Germinal center (tissue), 1 donor: ENCODE measurements around the gene FADS1.

ENCODE experiments used
- DNase-seq: peaks from one replicate; pipeline ENCODE4 v3.0.0; 2012; ENCODE audit warnings: mixed read lengths, low spot score

Gene FADS1

GRCh38 chr11:61826930-61827570 lies 10.2 kb upstream of the FADS1 start:
- no peak for DNase-seq

GRCh38 chr11:61820174-61820573 lies 3.4 kb upstream of the FADS1 start:
- no peak for DNase-seq

DNA sequence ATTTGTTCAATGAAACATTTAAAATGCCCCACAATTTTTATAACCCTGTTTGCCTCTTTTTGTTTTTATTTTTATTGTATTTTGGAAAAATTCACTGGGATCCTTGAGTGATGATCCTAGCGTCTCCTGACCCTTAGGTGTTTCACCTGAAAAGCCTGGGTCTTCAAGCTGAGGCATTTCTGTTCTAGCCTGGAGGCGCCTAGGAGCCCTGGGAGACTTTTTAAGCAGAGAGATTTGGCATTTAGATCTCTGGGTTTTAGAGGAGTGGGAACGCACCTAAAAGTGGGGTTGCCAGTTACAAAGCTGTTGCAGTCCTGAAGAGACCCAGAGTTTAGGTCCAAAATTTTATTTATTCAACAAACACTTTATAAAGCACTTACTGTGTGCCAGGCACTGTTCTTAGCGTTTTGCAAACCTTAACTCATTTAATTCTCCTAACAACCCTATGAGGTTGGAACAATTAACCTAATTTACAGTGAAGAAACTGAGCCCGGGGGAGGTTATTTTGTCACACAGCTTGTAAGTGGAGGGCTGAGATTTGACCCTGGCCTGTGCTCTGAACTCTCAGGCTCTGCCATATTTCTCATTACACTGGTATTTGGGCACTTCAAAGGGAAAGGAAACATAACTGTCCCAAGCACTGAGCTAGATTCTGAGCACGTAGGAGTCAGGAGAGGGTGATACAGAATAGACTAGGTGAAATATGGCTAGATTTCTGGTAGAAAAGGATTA lies 834 bp upstream of the FADS1 start:
- DNase-seq, result no peak

DNA sequence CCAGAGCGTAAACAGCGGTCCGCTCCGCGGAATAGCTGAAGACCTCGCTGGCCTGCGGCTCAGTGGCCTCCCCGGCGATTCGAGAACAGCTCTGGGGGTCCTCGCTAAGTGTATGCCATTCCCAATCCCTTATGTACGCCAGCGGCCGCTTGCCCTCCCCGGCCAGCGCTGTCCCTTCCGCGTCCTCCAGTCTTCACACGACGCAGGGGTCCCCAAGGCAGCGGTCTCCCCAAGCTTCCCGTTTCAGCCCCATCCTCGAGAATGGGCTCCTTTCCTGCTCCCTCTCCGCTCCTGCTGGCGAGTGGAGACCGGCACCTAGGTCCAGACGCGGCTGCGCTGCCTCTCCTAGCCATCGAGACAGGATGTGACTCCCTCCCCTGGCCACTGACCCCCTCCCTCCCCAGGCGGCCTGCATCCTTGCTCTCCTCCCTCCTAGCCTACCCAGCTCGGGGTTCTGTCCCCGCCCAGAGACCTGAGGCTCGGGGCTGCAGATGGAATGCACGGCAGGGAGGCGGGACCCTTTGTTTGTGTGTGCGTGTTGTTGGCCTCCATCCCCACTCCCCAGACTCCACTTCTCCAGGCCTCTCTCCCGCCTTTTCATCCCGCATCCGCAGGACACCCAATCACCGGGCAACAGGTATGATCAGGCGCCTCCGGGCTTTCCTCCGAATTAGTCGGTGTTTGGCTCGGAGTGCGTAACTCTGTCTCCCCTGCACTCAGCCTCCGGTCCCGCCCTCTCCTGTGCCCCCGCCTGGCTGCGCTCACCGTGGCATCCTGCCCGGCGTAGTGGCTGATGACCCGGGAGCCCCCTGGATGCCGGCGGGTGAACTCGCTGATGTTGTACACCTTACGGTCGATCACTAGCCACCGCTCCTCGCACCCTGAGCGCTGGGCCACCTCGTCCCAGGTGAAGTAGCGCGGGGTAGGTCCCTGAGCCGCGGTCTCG lies 740 bp downstream of the FADS1 start:
- peak; percentile 77 for DNase-seq

GRCh38 chr11:61814958-61815789 lies 1.6 kb downstream of the FADS1 start:
- peak; percentile 57 for DNase-seq

- DNase-seq, result no peak
Observed at GRCh38 chr11:61814247-61814957, 2.4 kb downstream of the FADS1 start.

DNA sequence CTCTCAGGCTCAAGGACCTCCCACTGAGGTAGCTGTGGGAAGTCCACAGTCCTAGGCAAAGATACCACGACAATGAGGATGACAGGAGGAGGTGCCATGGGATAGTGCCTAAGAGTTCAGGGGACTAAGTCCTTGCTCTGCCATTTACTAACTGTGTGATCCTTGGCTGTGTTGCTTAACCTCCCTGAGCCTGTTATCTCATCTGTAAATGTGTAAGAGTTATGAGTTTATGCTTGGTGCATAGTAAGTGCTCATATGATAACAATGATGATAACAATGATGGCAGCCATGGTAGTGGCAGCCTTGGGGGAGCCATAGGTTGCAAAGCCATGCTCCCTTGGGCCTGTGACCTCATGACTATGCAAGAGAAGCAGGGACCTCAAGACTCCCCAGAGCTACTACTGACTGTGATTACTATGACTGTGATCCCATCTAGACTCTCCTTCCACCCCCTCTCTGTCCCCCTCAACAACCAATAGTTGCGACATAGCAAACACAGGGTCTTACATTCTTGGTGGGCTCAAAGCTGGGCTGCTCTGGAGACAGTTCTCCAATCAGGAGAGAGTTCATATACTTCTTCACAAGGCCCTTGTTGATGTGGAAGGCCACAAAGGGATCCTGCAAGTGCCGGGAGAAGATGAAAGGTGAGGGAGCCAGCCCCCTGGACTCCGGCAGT lies 3.9 kb downstream of the FADS1 start:
- DNase-seq, result no peak

GRCh38 chr11:61811831-61812230 lies 5.0 kb downstream of the FADS1 start:
- DNase-seq, result no peak

DNA sequence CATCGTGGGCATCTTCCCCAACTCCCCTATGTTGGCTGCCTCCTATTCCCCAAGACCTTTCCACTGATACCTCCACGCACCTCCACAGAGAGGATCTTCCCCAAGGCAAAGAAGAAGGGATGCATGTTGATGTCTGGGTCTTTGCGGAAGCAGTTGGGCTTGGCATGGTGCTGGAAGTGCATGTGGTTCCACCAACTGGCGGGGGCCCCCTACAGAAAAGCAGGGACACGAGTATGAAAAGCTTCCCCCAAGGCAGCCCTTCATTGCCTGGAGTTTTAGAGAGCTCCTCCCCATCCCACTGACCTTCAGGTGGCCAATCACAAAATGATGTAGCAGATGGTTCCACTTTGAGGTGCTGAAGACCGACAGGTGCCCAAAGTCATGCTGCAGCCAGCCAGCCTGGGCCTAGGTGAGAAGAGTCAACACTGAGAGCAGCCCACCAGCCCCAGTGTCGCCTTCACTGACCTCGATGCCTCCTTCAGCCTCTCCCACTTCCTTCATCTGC lies 6.1 kb downstream of the FADS1 start:
- DNase-seq, result no peak

DNA sequence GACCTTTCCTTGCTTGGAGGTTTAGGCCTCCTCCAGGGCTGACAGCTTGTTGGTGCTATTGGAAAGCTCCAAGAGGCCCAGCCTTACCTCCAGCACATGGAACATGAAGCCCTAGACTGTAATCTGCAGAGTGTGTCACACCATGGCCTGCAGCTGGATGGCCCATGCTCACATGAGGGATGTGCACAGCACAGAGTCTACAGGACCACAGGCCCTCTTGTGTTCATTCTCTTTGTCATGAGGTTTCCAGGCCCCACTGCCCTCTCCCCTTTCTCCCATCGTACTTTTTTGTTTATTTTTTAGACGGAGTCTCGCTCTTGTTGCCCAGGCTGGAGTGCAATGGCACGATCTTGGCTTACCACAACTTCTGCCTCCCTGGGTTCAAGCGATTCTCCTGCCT lies 10.0 kb downstream of the FADS1 start:
- no peak for DNase-seq

DNA sequence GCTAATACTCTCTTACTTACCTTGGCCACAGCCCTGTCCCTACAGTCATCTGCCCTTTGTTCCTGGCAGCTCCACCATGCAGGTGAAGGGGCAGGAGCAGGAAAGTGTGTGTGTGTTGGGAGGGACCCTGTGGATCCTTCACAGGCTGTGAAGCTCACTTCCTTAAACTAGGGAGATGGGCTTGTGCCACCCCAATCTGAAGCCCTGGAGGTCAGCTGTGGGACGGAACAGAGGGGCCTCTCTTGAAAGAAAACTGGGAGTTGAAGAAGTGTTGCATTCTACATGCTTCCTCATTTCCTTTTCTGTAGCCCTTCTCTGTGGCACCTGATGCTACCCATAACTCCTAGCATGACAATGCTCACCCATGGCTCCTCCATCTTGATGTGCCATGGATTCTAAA lies 11.7 kb downstream of the FADS1 start:
- no peak for DNase-seq

GRCh38 chr11:61803889-61804647 lies 12.7 kb downstream of the FADS1 start:
- no peak for DNase-seq

DNA sequence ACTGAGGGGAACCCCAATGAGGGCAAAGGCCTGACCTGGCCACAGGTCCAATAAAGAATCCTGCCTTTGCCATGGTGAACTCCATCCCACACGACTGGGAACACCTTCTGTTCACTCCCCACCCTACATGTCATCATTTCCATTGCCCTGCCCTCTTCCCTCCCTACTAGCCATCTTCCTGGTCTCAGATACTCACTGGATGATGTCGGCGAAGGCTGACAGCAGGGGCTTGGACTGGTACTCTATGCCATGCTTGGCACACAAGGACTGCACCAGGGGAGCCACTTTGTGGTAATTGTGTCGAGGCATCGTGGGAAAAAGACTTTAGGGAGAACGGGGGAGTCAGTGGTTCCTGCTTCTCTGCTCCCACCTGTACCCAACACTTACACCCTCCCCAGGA lies 14.2 kb downstream of the FADS1 start:
- DNase-seq, result no peak

- DNase-seq, result no peak
Observed at GRCh38 chr11:61800331-61801281, 16.2 kb downstream of the FADS1 start.

DNA sequence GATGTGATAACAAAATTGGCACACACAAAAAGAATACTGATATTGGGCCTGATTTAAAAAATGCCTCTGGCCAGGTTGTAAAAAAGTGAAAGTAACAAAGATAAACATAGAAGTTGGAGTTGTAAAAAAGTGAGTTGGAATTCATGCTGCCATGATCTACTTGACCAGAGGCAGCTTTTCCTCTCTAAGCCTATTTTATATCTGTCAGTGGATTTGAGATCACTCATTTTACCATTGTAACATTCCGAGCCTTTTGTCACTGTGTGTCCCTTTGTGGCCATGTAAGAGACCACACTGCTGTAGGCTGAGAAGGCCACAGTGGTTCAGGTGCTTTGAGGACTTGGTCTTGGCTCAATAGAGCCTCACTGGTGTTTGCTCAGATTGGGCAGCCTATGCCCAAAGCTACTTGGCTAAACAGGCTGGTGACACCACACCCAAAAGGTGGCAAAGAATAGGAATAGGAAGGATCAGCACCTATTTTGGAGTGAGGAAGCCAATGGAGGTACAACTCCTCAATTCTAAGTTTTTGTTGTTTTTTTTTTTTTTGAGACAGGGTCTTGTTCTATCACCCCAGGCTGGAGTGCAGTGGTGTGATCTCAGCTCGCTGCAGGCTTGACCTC lies 17.0 kb downstream of the FADS1 start:
- no peak for DNase-seq

- DNase-seq, result peak; percentile 68
Observed at GRCh38 chr11:61797263-61797944, 19.4 kb downstream of the FADS1 start.

DNA sequence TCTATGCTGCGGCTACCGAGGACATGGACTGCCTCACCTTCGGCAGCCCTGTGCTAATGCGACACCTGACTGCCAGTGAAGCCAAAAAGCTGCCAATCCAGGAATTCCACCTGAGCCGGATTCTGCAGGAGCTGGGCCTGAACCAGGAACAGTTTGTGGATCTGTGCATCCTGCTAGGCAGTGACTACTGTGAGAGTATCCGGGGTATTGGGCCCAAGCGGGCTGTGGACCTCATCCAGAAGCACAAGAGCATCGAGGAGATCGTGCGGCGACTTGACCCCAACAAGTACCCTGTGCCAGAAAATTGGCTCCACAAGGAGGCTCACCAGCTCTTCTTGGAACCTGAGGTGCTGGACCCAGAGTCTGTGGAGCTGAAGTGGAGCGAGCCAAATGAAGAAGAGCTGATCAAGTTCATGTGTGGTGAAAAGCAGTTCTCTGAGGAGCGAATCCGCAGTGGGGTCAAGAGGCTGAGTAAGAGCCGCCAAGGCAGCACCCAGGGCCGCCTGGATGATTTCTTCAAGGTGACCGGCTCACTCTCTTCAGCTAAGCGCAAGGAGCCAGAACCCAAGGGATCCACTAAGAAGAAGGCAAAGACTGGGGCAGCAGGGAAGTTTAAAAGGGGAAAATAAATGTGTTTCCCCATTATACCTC lies 20.8 kb downstream of the FADS1 start:
- DNase-seq, result no peak
